ENCODE results near the gene NSG2. TPM values are rescaled to one million over a fixed set of nuclear protein-coding genes. Genes with fewer than 3 reads are reported as not detected.

The NSG2 gene
- total RNA-seq, 4 donors from 2014 or later, result 2.3 TPM; not detected in 3

GRCh38 chr5:174155706-174156105 lies 110.2 kb downstream of the NSG2 start:
- no peaks in the 10 kb centered on the region for H3K9me3 ChIP-seq
- no peaks in the 10 kb centered on the region for H3K36me3 ChIP-seq
- no peak for DNase-seq
- no peak overlapping the region for H3K27ac ChIP-seq
- no peaks in the 10 kb centered on the region for H3K4me1 ChIP-seq
- no peak overlapping the region for H3K4me3 ChIP-seq
- TF ChIP-seq POLR2A (IDR thresholded peaks at IDR 0.05) (no peak), CTCF (IDR thresholded peaks at IDR 0.05) (no peak)
- no peaks in the 10 kb centered on the region for H3K27me3 ChIP-seq
- intact Hi-C loops (cut with DNase I; ENCODE audit: low total_unique reads), result no loop called here

GRCh38 chr5:174157048-174157447 lies 111.5 kb downstream of the NSG2 start:
- intact Hi-C loops (cut with DNase I; ENCODE audit: low total_unique reads), result no loop called here
- H3K36me3 ChIP-seq, result no peaks in the 10 kb centered on the region
- DNase-seq, result no peak
- no peak overlapping the region for H3K4me3 ChIP-seq
- H3K4me1 ChIP-seq, result no peaks in the 10 kb centered on the region
- no peak overlapping the region for H3K27ac ChIP-seq
- no peaks in the 10 kb centered on the region for H3K27me3 ChIP-seq
- no peak for TF ChIP-seq POLR2A (IDR thresholded peaks at IDR 0.05)
- no peak for TF ChIP-seq CTCF (IDR thresholded peaks at IDR 0.05)
- H3K9me3 ChIP-seq, result no peaks in the 10 kb centered on the region

Other genes with a start within 250 kb of the NSG2 start
- 10 to 100 TPM in 3 of 4 donors, 1 to 10 TPM in 1; 7.2 to 24.1 (median 18.9) TPM for gene CPEB4, start 157.4 kb upstream of the NSG2 start, total RNA-seq
- gene C5orf47, start 56.5 kb upstream of the NSG2 start, total RNA-seq, result under 1 TPM in 1 of 4 donors, not detected in 3; 0.21 TPM